ENCODE measurements around the gene ZNF772.

DNA sequence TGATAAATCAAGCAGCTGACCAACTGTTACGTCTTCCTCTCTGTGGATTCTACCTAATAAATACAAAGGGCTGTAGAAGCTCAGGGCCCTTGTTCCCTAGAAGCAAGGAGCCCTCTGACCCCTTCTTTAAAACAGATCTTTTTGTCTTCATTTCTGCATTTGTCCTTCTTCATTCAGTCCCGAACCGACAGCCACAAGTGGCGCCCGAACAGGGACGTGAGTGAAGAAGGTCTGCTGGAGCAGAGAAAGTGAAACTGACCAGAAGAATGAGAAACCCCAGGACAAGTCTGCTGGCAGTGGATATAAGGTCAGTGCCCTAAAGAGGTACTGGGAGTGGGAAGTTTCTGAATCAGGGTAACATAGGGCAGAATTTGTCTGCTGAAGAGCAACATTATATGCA is 35.5 kb upstream of the ZNF772 start:
- no peak for TF ChIP-seq CTCF (IDR thresholded peaks at IDR 0.05)
- TF ChIP-seq, protein P1, sequence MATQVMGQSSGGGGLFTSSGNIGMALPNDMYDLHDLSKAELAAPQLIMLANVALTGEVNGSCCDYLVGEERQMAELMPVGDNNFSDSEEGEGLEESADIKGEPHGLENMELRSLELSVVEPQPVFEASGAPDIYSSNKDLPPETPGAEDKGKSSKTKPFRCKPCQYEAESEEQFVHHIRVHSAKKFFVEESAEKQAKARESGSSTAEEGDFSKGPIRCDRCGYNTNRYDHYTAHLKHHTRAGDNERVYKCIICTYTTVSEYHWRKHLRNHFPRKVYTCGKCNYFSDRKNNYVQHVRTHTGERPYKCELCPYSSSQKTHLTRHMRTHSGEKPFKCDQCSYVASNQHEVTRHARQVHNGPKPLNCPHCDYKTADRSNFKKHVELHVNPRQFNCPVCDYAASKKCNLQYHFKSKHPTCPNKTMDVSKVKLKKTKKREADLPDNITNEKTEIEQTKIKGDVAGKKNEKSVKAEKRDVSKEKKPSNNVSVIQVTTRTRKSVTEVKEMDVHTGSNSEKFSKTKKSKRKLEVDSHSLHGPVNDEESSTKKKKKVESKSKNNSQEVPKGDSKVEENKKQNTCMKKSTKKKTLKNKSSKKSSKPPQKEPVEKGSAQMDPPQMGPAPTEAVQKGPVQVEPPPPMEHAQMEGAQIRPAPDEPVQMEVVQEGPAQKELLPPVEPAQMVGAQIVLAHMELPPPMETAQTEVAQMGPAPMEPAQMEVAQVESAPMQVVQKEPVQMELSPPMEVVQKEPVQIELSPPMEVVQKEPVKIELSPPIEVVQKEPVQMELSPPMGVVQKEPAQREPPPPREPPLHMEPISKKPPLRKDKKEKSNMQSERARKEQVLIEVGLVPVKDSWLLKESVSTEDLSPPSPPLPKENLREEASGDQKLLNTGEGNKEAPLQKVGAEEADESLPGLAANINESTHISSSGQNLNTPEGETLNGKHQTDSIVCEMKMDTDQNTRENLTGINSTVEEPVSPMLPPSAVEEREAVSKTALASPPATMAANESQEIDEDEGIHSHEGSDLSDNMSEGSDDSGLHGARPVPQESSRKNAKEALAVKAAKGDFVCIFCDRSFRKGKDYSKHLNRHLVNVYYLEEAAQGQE (IDR thresholded peaks at IDR 0.05; ENCODE audit: insufficient read depth in 1 of 2, low read depth in 2 of 2, low read length in 1 of 2): no peak
- TF ChIP-seq POLR2AphosphoS5 (IDR thresholded peaks at IDR 0.05; ENCODE audit: low read depth, low read length): no peak
- TF ChIP-seq TCF7L2 (IDR thresholded peaks at IDR 0.05; ENCODE audit: low read depth, low read length): no peak

Measured in Panc1 (cell line).